AG09309 (cell line): ENCODE results near the gene RNF7.

Experiments used
- DNase-seq: peaks from one replicate; pipeline ENCODE4 v3.0.0-alpha.2; 2010; ENCODE audit warnings: low read depth
- H3K4me3 ChIP-seq: 2 replicates; pipeline ENCODE4 v1.5.1; 2011; ENCODE audit warnings: mild to moderate bottlenecking, low read depth, low read length, moderate library complexity; ENCODE audit not compliant: control insufficient read depth
- CTCF ChIP-seq: IDR thresholded peaks from 2 replicates; pipeline ENCODE4 v1.5.1; 2011; ENCODE audit warnings: mild to moderate bottlenecking, low read depth, low read length, inconsistent platforms; ENCODE audit not compliant: insufficient read depth, control insufficient read depth; ENCODE audit errors: missing control alignments

RNF7 gene

GRCh38 chr3:141735176-141735575, 2.9 kb upstream of the RNF7 start:
- no peak for TF ChIP-seq CTCF
- H3K4me3 ChIP-seq: no peak overlapping the region
- no peak for DNase-seq

- DNase-seq: no peak
- TF ChIP-seq CTCF: no peak
- no peak overlapping the region for H3K4me3 ChIP-seq
Observed at GRCh38 chr3:141735770-141736465, 2.2 kb upstream of the RNF7 start.

- no peak for DNase-seq
- no peak for TF ChIP-seq CTCF
- no peak overlapping the region for H3K4me3 ChIP-seq
Observed at GRCh38 chr3:141737093-141737492, 1.0 kb upstream of the RNF7 start.

DNA sequence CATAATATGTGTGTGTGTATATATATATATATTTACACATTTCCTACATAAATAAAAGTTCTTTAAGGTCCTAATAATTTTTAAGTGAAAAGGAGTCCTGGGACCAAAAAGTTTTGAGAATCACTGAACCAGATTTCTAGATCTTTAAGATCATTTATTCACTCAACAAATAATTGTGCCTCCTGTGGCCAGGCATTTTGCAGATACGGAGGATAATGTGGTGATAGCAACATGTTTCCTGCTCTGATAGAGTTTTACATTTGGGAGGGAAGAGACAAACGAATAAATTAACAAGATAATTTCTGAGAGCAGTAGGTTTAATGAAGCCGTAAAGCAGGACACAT, 448 bp upstream of the RNF7 start:
- peak overlapping the region; percentile 17 for H3K4me3 ChIP-seq
- no peak for TF ChIP-seq CTCF
- no peak for DNase-seq

DNA sequence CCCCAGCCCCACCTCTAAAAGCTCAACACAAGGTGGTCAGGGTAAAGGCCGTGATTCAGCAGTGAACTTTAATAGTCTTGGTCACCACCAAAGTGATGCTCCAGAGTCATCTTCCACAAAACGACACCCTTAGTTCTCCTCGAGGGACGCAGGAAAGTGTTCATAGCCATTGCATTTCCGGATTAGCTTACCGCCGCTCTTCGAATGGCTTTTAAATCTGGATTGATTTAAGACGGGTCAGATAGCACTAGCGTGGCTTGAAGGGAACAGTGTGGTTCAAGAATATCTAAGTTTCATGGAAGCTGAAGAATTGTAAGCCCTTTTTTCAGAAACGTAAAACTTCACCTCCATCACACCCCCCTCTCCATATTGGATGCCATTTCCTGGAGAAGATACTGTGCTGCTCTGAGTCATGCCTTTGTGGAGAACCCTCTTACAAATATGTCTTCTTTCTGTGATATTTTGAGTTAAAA, 829 bp downstream of the RNF7 start:
- no peak for DNase-seq
- no peak for TF ChIP-seq CTCF
- peak overlapping the region; percentile 57 for H3K4me3 ChIP-seq

DNA sequence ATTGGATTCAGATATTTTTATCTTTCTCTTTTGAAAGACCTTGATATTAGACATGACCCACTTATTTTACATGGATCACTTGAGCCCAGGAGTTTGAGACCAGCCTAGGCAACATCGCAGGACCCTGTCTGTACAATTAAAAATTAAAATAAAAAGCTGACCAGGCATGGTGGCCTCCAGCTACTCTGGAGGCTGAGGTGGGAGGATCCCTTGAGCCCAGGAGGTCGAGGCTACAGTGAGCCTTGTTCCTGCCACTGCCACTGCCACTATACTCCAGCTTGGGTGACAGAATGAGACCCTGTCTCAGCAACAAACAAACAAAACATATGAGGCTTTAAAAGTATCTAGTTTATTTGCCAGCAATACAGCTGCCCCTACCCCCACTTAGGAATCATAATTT, 1.6 kb downstream of the RNF7 start:
- TF ChIP-seq CTCF: no peak
- H3K4me3 ChIP-seq: peak overlapping the region; percentile 57
- DNase-seq: no peak
